Stimulated activated CD4-positive, alpha-beta T cell treated with anti-CD3 and anti-CD28 coated beads, Interleukin-12 subunit alpha, Interleukin-12 subunit beta, amount 100 ng/mL, for 4 hours (primary cell): Measurements from ENCODE around the gene LAMTOR2.
A peak's percentile ranks its signal among the peaks of the same experiment; 100 is the strongest.
"Not testable (repeated sequence)": the region's sequence is repeated elsewhere in the genome, so short reads cannot be mapped to it uniquely, and the experiment has no call there.

ENCODE experiments used
- DNase-seq: peaks from one replicate; pipeline ENCODE4 v3.0.0-alpha.2; 2020

The LAMTOR2 gene

DNA sequence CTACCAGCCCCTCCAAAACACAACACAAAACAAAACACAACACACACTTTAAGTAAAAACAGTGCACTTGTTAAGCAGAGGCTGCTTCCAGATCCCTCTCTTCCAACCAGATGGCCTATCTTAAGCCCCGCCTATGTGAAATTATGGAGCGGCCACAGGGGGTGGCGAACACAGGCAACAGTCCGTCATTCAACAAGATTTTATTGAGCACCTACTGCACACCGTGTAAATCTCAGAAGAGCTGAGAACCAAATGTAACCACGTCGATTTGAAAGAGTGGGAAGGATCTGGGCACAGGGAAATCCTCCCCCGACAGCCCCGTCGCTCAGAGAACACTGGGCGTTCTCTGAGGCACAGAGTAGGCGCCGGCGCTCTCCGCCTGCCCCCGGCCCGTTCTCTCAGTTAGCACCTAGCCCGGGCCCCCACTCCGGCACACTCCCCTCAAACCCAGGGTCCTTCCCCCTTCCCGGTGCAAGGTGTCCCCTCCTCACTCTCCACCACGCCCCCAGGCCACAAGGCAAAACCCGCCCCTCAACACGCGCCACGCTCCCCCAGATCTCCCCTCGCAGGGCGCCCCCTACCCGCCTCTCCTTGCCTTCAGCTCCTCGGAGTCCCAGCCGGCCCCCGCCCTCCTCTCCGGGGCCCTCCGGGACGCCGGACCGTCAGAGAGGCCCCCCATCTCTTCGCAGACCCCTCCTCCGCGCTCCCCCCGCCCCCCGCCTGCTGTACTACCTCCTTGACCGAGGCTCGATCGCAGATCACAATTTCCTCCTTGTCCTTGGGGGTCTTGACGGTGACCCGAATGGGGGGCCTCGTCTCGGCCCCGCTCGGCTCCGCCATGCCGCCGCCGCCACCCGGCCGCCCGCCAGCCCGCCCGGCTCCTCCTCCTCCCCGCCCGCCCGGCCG, 1.5 kb upstream of the LAMTOR2 start:
- peak; percentile 69 for DNase-seq

DNA sequence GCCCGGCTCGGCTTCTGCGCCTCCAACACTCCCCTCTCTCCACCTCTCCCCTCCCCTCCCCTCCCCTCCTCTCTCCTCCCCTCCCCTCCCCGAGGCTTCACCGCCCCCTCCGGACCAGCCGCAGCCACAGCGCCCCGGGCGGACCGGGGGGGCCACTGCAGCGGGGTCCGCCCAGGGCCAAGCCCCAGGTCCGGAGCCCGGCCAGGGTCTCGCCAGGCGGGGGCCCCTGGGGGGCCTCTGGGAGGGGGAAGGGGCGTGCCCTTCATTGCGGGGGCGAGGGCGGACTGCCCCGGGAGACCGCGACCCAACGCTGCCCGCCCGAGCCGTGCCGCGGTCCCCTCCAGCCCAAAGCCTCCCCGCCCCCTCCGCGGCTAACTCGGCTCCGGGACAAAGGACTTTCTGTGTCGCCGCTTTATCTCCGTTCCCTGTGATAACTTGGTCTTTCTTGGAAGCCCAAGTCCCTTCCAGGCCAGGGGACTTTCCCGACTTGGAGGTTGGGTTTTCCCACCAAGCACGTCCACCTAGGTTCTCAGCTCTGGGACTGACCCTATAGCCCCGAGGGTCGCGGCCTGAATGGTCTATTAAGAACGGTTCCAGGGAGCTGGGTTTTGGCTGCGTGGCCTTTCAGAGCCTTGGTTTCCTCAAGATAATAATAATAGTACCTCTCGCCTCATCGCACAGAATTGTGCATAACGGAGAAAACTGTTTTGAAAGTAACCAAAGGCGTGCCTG, 648 bp upstream of the LAMTOR2 start, which contains the start of gene UBQLN4:
Gene UBQLN4 (minus strand): TSS at position 31 of the 732 bp plus-strand sequence. CDS start 97 bp downstream, outside the sequence.
- peak; percentile 83 for DNase-seq

DNA sequence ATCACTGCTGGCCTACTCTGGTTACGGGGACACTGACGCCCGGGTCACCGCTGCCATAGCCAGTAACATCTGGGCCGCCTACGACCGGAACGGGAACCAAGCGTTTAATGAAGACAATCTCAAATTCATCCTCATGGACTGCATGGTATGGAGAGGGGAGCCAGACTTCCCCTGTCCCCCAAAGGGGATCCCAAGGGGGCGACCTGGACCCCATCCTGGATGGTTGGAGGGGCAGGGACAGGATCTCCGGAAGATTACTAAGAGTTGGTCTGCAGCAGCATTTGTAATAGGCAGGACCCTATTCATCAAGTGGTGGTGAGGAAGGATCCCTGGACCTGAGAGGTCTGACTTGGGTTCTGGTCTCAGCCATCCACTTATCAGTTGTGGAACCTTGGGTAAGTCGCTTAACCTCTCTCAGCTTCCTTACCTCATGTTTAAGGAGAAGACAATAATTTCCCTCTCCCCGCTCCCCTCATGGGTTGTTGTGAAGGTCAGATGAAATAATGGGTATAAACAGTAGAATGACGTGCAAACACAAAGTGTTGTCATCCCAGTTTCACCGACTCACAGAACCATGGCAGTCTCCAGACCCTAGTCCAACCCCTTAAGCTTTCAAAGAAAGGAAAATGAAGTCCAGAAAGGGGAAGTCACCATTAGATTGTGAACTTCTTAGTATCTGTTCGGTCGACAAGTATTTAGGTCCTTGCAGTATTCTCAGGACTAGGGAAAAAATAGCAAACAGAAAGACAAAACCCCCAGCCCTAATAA, 883 bp downstream of the LAMTOR2 start:
- DNase-seq = no peak

DNA sequence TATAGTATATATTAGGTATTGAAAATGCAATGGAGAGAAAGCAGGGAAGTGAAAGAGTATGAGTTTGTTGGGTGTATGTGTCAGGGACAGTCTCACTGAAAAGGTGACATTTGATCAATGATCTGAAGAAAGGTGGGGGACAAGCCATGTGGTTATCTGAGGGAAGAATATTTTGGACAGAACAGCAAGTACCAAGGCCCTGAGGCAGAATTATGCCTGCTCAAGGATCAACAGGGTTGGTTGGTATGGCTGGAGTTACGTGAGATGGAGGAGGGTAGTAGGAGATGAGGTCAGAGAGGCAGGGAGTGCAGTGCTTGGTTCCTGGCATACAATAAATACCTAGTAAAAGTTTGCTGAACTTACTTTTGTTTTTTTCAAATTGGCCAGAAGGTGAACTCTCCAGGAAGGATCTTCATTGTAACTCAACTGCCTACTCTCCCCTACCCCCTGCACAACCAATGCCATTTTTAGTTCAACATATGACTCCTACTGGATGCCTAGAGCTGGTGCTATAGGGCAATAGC, 1.8 kb downstream of the LAMTOR2 start:
- no peak for DNase-seq

DNA sequence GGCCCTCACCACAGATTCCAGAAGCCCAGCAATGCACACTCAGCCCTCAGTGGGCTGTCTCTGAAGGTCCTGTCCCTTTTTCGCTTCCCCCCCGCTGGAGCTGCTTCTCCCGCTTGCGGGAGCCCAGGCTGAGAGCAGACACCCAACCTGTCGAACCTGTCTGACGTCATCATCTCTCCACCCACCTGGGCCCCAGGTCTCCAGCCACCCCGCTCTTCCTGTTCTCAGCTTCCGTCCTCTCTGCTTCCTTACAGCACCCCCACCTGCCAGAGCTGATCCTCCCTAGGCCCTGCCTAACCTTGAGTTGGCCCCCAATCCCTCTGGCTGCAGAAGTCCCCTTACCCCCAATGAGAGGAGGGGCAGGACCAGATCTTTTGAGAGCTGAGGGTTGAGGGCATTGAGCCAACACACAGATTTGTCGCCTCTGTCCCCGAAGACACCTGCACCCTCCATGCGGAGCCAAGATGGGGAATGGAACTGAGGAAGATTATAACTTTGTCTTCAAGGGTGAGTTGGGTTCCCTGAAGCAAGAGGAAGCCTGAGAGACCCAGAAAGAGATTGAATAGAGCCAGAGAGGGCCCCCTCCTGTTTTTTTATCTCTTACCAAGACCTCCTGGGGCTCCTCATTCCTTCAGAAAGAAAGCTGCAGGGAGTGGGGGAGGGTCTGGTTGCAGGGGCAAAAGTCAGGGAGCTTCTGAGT, 6.5 kb downstream of the LAMTOR2 start, which contains the start of gene RAB25:
Gene RAB25 (plus strand): TSS at position 224 of the 700 bp plus-strand sequence. CDS start 241 bp downstream, at position 465.
- DNase-seq = no peak

- no peak for DNase-seq
These were observed 7.6 kb downstream of the LAMTOR2 start for GRCh38 chr1:156062189-156062588.

DNA sequence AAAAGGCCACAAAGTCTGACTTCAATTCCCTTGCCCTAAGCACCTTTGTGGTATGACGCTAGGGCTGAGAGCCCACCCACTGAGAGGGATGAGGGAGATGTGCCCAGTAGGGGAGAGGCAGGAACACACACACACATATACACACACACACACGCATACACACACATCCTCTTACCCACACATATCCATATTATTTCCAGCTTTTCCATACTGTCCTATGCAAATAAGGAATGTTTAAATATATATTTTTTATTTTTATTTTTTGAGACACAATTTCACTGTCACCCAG, 9.4 kb downstream of the LAMTOR2 start:
- no peak for DNase-seq

DNA sequence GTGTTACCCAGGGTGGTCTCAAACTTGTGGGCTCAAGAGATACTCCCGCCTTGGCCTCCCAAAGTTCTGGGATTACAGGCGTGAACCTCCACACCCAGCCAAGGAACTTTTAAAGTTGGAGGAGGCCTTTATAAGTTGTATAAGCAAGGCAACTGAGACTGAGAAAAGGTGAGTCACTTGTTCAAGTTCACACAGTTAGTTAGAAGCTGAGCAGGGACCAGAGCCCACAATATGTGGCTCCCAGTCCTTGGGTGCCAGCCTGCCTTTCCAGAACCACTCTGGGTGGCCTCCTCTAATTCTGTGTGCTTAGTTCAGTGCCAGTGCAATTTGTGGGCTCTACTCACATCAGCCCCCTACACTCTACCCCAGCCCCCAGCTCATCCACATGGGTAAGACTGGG, 10.0 kb downstream of the LAMTOR2 start:
- DNase-seq = no peak

GRCh38 chr1:156065212-156065611, 10.6 kb downstream of the LAMTOR2 start:
- DNase-seq = no peak

GRCh38 chr1:156065871-156066270, 11.3 kb downstream of the LAMTOR2 start:
- no peak for DNase-seq

DNA sequence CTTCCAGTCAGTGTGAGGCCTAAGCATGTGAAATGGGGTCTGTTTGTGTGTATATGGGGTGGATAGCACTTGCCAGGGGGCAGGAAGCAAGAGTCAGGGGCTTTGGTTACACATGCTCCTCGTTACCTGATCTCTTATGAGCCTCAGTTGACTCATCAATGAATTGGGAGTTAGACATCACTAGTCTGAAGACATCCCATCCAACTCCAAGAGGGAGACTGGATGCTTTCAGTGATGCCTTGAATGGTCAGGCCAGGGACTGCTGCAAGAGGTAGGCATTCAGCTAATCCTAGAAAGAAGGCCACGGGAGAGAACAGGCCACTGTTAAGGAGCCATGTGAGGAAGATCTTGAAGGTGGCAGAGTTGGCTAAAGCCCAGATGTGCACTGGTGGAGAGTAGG, 12.7 kb downstream of the LAMTOR2 start:
- no peak for DNase-seq

DNA sequence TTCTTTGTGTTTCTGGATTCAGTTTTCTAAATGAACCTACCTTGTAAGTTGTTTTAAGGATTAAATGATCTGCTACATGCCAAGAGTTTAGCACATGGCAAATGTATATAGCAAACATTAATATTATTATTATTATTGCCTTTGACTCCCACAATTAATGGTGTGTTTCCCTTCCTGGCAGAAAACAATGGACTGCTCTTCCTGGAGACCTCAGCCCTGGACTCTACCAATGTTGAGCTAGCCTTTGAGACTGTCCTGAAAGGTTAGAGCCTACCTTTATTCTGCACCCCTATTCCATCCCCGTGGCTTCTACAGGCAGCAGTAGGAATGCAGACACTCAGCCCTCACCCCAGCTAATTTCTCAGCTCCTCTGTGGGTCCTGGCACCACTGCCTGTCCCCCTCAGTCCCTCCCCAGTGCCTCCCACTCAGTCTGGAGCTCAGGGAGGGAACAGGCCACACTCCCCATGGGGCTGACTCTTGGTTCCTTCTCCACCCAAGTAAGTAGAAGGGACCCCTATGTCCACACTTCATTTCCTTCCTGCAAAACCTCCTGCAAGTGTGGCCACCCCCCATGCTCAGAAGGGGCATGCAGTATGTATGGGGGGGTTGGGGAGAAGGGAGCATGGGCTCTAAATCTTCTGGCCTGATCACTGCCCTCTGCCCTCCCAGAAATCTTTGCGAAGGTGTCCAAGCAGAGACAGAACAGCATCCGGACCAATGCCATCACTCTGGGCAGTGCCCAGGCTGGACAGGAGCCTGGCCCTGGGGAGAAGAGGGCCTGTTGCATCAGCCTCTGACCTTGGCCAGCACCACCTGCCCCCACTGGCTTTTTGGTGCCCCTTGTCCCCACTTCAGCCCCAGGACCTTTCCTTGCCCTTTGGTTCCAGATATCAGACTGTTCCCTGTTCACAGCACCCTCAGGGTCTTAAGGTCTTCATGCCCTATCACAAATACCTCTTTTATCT, 15.2 kb downstream of the LAMTOR2 start:
- no peak for DNase-seq

DNA sequence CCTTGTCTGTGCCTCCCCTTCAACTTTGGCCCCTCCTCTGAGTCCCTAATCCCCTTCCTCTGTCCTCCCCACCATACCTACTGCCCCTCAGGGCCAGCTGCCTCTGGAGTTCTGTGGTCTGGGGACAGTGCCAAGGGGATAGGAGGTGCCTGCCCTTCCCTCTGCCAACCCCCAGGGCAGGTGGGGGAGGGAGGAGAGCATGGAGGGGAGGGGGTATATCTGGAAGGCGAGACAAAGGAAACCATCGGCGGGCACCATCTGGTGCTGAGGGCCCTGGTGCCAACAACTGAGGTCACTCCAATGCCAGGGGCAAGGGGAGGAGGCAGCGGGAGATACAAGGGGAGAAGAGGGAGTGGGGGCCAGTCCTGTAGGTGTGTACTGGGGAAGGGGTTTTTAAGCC, 16.0 kb downstream of the LAMTOR2 start:
- no peak for DNase-seq

DNA sequence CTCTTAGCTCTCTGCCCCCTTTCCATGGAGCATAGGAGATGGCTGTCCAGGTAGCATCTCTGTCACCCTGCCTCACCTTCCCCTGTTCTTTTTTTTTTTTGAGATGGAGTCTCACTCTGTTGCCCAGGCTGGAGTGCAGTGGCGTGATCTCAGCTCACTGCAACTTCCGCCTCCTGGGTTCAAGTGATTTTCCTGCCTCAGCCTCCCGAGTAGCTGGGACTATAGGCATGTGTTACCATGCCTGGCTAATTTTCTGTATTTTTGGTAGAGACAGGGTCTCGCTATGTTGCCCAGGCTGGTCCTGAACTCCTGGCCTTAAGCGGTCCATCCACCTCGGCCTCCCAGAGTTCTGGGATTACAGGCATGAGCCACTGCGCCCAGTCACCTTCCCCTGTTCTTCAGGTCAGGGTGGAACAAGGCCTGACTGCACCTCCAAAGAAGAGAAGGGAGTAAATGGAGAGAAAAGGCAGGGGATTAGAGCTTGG, 16.8 kb downstream of the LAMTOR2 start:
- DNase-seq = not testable (repeated sequence)

GRCh38 chr1:156072251-156072650, 17.7 kb downstream of the LAMTOR2 start:
- DNase-seq = no peak

DNA sequence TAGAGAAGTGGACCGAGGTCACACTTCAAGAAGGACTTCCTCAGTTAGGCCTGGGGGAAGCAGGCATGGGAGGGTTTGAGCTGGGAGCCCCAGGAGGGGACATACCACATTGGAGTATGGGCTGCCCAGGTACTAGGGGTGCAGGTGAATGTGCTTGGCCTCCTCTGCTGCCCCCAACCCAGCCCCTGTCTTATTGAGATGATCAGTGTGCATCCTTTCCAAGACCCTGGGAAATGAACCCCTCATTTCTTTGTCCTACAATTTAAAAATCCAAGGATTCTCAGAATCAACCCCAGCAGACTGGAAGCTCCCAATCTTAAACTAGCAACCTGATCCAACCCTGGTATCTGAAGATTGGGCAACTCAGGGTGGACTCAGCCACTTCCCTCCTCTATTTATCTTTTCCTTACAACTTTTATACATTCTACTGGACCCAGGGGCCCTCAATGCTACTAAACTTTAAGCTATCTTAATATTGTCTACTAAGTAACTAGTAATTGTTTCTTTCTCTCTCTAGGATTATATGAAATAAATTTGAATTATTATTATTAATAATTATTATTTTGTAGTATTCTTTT, 18.6 kb downstream of the LAMTOR2 start:
- no peak for DNase-seq

DNA sequence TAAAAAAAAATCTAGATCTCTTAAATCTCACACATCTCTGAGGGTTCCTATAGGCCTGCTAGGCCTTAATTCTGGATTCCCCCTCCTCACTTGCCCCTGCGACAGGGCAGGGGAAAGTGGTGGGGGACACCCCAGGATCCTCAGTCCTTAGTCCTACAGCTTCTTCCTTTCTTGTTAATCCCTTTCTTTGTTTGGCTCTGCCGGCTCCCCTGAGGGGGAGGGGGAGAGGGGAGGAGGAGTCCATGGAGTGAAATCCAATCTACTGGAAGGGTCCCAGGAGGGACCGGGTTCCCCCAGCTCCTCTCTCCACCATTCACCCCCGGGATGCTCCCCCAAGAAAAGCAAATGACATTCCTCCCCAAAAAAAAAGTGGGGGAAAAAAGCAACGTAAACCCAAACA, 19.2 kb downstream of the LAMTOR2 start:
- no peak for DNase-seq

DNA sequence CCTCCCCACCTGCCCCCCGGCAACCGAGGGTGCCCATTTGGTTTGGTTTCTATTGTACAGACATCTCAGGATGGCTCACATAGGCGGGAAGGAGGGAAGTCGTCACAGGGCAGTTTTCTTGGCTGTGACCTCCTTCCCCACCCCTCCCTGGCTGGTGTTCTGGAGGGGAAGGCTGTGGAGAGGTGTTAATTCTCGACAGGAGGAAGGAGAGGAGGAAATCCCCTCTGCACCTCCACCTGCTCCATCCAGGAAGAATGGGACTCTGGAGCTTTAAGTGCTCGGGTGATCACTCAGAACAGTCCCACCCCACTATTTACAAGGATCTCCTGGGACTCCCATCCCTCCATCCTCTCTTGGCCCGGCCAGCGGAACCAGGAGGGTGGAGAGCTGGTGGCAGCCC, 20.1 kb downstream of the LAMTOR2 start:
- DNase-seq = no peak

DNA sequence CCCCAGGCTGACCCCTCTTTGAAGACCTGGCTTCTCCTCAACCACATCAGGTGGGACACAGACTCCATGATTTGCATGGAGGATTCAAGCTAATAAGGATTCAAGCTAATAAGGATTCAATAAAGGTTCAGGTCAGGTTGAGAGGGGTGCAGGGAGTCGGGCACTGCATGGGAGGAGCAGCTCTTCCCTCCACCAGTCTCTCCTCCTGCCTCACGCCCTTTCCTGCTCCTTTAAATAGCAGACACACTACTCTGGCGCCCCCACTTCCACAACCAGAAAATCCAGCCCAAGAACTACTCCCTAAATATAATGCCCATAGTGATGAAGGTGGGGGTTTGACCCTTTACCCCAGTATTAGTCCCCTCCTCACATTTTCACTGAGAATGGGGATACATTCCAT, 20.6 kb downstream of the LAMTOR2 start:
- no peak for DNase-seq

GRCh38 chr1:156075775-156076204, 21.2 kb downstream of the LAMTOR2 start:
- DNase-seq = no peak
